Measurements from ENCODE around the gene COG3. TPM values are rescaled to one million over a fixed set of nuclear protein-coding genes. Genes with fewer than 3 reads are reported as not detected.

Gene COG3
- total and polyA plus RNA-seq, 2 donors (not counting 3 experiments of a cell fraction or from before 2014, with no cell fraction given) = 18.9 to 27.0 TPM

DNA sequence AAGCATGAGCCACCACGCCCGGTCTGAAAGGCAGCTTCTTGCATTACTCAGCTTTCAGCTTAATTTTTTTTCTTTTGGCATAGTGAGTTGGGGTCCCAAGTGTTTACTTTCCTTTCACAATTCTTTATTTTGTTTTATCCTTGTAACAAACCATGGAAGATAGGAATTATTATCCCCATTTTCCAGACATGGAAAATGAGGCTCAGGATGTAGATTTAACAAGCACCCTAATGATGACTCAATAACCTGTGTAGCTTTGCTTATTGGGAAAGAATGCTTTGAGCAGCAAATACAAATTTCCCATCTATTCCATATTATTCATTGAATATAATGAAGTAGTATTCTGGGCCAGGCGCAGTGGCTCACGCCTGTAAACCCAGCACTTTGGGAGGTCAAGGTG, 13.5 kb upstream of the COG3 start:
- Histone ChIP-seq H4K20me1 (replicated peaks; ENCODE audit: control insufficient read depth, extremely low read depth, insufficient read depth, low read length) (no peaks in the 10 kb centered on the region), H3K9ac (replicated peaks; ENCODE audit: extremely low read depth, insufficient read depth, low read length) (no peak overlapping the region), H3K9me3 (replicated peaks; ENCODE audit: control insufficient read depth, insufficient read depth, low read length) (no peaks in the 10 kb centered on the region), H3K9me1 (replicated peaks; ENCODE audit: control insufficient read depth, extremely low read depth, insufficient read depth, low read length) (no peaks in the 10 kb centered on the region), H3K27me3 (ENCODE audit: control insufficient read depth in 2 of 2, insufficient read depth in 2 of 2, low read length in 2 of 2) (peaks cover 0 to 8% of the 10 kb centered on the region in 2 experiments), H3K36me3 (ENCODE audit: control insufficient read depth in 2 of 2, extremely low read depth in 1 of 2, insufficient read depth in 2 of 2, low read length in 2 of 2) (no peaks in the 10 kb centered on the region), H3K27ac (ENCODE audit: insufficient read depth, low read depth, low read length) (no peak overlapping the region), H3K79me2 (ENCODE audit: control insufficient read depth, insufficient read depth, low read length) (no peaks in the 10 kb centered on the region), H3K4me1 (ENCODE audit: control insufficient read depth, extremely low read depth, insufficient read depth, low read length) (no peaks in the 10 kb centered on the region), H3K4me2 (ENCODE audit: insufficient read depth, low read length) (no peak overlapping the region), H2AFZ (ENCODE audit: low read depth, low read length) (no peak overlapping the region), H3K4me3 (replicated peaks in 1 of 3; ENCODE audit: insufficient read depth in 1 of 3, low read depth in 1 of 3, low read length in 3 of 3) (no peak overlapping the region)
- ChIA-PET POLR2A (no interaction called here), CTCF (interaction anchor here (1.4 to 3.1 kb wide), 3 partner anchors 11 to 22 kb away, joined by 3 to 11 read pairs (median 3); no protein-coding TSS in a partner anchor)
- TF ChIP-seq, protein P1, sequence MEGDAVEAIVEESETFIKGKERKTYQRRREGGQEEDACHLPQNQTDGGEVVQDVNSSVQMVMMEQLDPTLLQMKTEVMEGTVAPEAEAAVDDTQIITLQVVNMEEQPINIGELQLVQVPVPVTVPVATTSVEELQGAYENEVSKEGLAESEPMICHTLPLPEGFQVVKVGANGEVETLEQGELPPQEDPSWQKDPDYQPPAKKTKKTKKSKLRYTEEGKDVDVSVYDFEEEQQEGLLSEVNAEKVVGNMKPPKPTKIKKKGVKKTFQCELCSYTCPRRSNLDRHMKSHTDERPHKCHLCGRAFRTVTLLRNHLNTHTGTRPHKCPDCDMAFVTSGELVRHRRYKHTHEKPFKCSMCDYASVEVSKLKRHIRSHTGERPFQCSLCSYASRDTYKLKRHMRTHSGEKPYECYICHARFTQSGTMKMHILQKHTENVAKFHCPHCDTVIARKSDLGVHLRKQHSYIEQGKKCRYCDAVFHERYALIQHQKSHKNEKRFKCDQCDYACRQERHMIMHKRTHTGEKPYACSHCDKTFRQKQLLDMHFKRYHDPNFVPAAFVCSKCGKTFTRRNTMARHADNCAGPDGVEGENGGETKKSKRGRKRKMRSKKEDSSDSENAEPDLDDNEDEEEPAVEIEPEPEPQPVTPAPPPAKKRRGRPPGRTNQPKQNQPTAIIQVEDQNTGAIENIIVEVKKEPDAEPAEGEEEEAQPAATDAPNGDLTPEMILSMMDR (IDR thresholded peaks at IDR 0.05; ENCODE audit: extremely low read depth in 1 of 2, insufficient read depth in 1 of 2, low read depth in 1 of 2, low read length in 2 of 2) = no peak
- TF ChIP-seq EZH2 (IDR thresholded peaks at IDR 0.05; ENCODE audit: borderline replicate concordance, low read depth, low read length, severe bottlenecking) = no peak
- TF ChIP-seq, protein P2, sequence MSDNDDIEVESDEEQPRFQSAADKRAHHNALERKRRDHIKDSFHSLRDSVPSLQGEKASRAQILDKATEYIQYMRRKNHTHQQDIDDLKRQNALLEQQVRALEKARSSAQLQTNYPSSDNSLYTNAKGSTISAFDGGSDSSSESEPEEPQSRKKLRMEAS (IDR thresholded peaks at IDR 0.05; ENCODE audit: insufficient read depth, insufficient read length) = no peak
- TF ChIP-seq MYC (IDR thresholded peaks at IDR 0.05; ENCODE audit: low read depth, low read length) = no peak
- no peak for TF ChIP-seq FOS (IDR thresholded peaks at IDR 0.05; ENCODE audit: borderline replicate concordance, insufficient read depth, low read length)
- no peak for TF ChIP-seq GATA2 (IDR thresholded peaks at IDR 0.05; ENCODE audit: insufficient read depth, insufficient read length, low read depth, low read length)
- no peak for TF ChIP-seq JUN (IDR thresholded peaks at IDR 0.05; ENCODE audit: borderline replicate concordance, insufficient read depth, insufficient read length, low read depth)
- no peak for TF ChIP-seq POLR2A (IDR thresholded peaks at IDR 0.05; ENCODE audit: low read depth, low read length)
- TF ChIP-seq POLR2AphosphoS5 (IDR thresholded peaks at IDR 0.05; ENCODE audit: insufficient read depth, low read depth, low read length) = no peak
- FAIRE-seq = no peak
- DNase-seq (ENCODE audit: low read depth, low spot score) = no peak
- dilution Hi-C loops (cut with MboI; ENCODE audit: extremely low pct_ligation_motif_present, low sequenced_read_pairs) (no loop called here), intact Hi-C loops (cut with micrococcal nuclease) (no loop called here)
- no TSS peak for BruUV-seq (replicated peaks)
